GM12801 (cell line): ENCODE results near the gene MUC20.

Experiments used
- TF ChIP-seq, protein P1 (sequence below): IDR thresholded peaks from one replicate; pipeline ENCODE4 v1.5.1; 2011; ENCODE audit warnings: control low read depth; ENCODE audit not compliant: insufficient read length; ENCODE audit errors: extremely low read depth

MUC20 gene

DNA sequence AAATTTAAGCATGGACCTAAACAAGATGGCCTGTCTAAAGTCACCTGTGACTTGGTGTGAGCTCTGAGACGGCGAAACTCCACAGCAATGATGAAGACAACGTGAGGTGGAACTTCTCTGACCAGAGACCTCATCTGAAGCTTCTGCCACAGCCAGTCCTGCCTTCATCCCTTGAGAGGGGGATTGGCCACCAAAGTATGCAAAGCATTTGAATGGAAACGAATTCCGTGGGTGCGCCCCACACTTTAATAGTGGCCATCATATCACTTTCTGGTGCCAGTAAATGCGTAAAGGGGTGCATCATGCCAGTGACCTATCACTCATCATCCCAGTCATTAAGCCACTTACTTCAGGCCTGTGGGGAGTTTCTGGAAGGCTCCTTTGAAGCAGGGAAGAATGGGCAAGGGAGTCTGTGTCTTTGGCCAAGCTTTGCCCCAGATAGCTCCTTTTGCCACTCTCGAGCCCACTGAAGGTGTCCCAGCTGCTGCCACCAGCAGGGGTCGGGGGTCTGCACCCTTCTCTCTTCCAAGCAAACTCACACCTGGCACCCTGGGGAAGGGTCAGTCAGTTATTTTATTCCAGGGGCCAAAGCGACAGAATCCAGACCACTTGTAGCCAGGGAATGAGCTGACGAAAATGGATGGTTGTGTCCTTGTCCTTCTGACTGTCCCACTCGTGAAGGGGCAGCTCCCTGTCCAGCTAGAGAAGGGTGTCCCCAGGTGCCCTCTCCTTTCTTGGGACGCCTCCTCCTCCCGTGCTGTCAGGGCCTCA is 17.7 kb downstream of the MUC20 start:
- TF ChIP-seq, protein P1, sequence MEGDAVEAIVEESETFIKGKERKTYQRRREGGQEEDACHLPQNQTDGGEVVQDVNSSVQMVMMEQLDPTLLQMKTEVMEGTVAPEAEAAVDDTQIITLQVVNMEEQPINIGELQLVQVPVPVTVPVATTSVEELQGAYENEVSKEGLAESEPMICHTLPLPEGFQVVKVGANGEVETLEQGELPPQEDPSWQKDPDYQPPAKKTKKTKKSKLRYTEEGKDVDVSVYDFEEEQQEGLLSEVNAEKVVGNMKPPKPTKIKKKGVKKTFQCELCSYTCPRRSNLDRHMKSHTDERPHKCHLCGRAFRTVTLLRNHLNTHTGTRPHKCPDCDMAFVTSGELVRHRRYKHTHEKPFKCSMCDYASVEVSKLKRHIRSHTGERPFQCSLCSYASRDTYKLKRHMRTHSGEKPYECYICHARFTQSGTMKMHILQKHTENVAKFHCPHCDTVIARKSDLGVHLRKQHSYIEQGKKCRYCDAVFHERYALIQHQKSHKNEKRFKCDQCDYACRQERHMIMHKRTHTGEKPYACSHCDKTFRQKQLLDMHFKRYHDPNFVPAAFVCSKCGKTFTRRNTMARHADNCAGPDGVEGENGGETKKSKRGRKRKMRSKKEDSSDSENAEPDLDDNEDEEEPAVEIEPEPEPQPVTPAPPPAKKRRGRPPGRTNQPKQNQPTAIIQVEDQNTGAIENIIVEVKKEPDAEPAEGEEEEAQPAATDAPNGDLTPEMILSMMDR: no peak

DNA sequence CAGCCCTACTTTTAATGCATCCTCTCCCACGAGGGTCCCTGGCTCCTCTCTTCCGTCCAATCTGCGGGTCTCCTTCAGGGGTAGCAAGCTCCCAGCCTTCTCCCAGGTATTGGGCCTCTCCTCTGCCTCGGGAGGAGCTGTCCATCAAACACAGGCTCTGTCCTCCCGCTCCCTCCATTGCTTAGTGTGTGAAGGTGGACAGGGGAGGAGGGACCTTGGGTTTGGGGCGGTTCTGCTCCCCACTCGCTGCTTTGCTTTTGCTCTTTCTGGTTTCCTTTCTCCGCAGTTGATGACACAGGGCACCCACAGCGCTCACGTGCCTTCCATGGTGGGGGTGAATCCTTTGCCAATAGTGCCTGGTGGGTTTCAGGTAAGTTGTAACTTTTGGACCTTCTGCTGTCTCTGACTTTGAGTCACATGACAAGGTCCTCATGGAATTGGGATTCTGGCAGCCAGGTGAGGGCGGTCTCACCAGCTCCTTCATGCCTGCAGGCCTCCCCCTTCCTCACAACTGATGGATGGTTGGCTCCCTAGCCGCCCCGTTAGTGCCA is 18.9 kb downstream of the MUC20 start:
- TF ChIP-seq, protein P1: no peak

DNA sequence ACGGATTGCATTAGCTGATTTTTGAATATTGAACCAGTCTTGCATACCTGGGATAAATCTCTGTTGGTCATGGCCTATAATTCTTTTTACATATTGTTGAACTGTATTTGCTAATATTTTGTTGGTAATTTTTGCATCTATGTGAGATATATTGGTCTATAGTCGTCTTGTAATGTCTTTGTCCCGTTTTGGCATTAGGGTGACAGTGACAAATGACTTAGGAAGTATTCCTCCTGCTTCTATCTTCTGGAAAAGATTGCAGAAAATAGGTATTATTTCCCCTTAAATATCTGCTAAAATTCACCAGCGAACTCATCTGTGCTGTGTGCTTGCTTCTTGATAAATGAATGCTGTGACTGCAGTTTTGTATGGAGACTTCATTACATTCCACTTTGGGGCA is 23.7 kb downstream of the MUC20 start:
- TF ChIP-seq, protein P1: no peak

DNA sequence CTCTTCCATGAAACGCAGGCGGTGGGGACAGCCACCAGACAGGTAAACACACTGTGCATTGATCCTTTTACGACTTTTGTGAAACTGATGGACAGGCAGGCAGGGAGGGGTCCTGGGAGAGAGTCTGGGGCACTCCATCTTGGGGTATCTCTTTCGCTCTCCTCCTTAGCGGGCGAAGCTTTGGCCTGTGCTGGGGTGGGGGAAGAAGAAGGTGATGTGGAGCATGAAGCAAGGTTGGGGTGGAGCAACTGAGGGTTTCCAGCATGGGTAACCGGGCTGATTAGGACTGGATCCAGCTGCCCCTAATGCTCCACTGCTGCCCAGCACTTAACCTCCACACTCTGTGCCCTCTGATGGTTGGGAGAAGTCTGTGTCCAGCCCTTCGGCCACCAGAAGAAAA is 25.6 kb downstream of the MUC20 start:
- TF ChIP-seq, protein P1: no peak

DNA sequence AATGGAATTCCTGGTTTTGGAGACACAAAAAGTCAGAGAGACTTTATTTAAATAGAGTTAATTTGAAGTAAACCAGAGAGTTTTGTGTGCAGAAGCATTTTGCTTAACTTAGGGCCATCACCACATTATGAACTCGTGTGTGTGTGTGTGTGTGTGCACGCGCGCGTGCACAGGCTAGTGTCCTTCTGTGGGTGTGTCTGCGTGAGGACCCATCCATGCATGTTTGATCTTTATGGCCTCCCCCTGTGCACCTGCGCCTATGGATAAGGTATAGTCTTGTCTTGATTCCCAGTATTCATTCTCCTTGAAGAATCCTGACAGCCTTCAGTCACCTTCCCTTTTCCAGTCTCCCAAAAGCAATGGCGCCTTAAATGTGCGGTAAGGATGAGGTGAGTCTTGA is 26.0 kb downstream of the MUC20 start:
- TF ChIP-seq, protein P1: no peak

DNA sequence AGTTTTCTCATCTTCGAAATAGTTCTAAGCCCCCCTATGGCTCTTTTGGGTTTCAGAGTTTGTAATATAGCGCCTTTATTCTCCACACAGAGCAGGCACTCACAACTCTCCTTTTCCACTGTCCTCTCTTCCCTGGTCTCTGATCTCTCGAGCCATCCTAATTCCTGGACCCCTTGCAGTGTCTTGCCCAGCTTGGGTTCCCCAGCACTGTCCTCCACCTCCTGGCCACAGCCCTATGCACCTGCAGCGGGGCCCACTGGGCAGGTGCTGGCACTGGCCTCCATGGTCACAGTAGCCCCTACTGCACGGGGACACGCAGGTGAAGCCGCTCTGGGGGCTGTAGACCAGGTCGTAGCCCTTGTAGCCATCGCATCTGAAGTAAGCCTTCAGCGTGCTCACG is 27.9 kb downstream of the MUC20 start:
- TF ChIP-seq, protein P1: no peak

DNA sequence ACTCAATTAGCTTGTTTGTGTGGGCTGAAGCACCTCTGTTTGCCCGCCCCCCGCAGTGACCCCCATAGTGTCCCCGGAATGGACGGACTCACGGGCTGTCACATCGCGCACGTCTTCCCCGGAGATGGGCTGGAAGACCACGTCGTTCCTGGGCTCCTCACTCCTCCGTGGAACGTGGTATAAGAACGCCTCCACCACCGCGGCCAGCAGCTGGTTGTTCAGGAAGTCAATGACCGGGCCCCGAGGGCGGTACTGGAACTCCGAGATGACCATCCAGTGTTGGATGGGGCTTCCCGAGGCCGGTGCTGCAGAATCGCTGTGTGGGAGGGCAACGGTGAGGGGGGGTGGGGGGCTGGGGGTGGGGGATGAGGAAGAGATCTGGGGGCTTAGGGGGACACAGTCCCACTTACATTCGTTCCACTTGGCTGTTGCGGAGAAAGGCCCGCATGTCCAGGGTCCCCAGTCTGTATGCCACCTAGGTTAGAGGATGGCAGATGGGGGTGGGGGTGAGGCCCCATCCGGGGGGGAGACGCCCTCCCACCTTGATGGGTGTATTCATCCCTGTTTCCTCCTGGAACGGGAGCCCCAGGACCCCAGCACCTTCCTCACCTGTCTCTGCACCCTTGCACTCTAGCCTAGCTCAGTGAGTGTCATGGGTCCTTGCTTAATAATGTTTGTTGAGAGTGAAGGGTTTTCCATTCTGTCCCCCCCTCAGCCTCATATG is 30.2 kb downstream of the MUC20 start:
- TF ChIP-seq, protein P1: no peak
